HCT116 (cell line): ENCODE results near the gene BMERB1. TPM values are rescaled to one million over a fixed set of nuclear protein-coding genes. Genes with fewer than 3 reads are reported as not detected.

Experiments
- ATAC-seq: fragments of 200-7000 bp; cut with Tn5 transposase; 2 replicates; pipeline ENCODE4 v1.9.1; 2020; ENCODE audit warnings: mild to moderate bottlenecking, moderate library complexity
- BruUV-seq: library from RNA; stranded (reverse); fragments of 400-500 nt; replicated peaks from 2 replicates; lab custom pipeline; 2021; lab: Mats Ljungman, UMichigan
- CTCF ChIA-PET: fragments of 300-600 bp; sonication (Branson Sonifier 250); formaldehyde crosslinking; loops from one replicate; lab custom pipeline; 2021; ENCODE audit warnings: antibody characterized with exemption; lab: Charles Lee
- POLR2A ChIA-PET: fragments of 300-600, 350-600 bp; sonication (Branson Sonifier 250); formaldehyde crosslinking; loops from one replicate; lab custom pipeline; 2021; ENCODE audit warnings: antibody characterized with exemption; lab: Charles Lee
- RAD21 ChIA-PET, 2 experiments: fragments of 300-600 bp; sonication (Branson Sonifier 250); formaldehyde crosslinking; loops; one replicate each; lab custom pipeline; 2023; ENCODE audit warnings: low total read pairs in 2 of 2; ENCODE audit not compliant: uncharacterized antibody in 2 of 2, unreplicated experiment in 2 of 2, low non-redundant PET in 1 of 2; lab: Charles Lee
- DNase-seq: peaks from one replicate; pipeline ENCODE4 v3.0.0-alpha.2; 2010; ENCODE audit warnings: low read depth, low spot score
- H2AFZ ChIP-seq: fragments of 200-600 bp; shearing (Covaris generic), sonication (generic); 2 replicates; pipeline ENCODE4 v1.6.1; 2017; ENCODE audit warnings: low read depth, mixed run types, mixed read lengths, antibody characterized with exemption, low read length; ENCODE audit not compliant: poor library complexity, severe bottlenecking
- H3K27ac ChIP-seq: 2 replicates; pipeline ENCODE4 v1.5.1; 2012; ENCODE audit warnings: low read depth, low read length
- H3K27me3 ChIP-seq: fragments of 200-600 bp; sonication (generic); 2 replicates; pipeline ENCODE4 v1.6.1; 2016; ENCODE audit warnings: mixed run types, low read length, mixed read lengths; ENCODE audit not compliant: insufficient read depth
- H3K36me3 ChIP-seq, 2 experiments: fragments of 200-500 bp in 1 of 2; fragments of 200-600 bp in 1 of 2; sonication (Bioruptor generic) in 1 of 2; sonication (generic) in 1 of 2; 2 replicates each; pipeline versions ENCODE4 v1.5.1 to v1.6.1; 2014 to 2016; ENCODE audit warnings: low read length in 2 of 2, inconsistent platforms in 1 of 2, mixed read lengths in 1 of 2, mixed run types in 1 of 2; ENCODE audit not compliant: insufficient read depth in 2 of 2, control insufficient read depth in 1 of 2
- H3K4me1 ChIP-seq, 2 experiments: fragments of 200-600 bp in 1 of 2; sonication (generic) in 1 of 2; 2 replicates each; pipeline versions ENCODE4 v1.5.1 to v1.6.1; 2012 to 2017; ENCODE audit warnings: low read length in 2 of 2, inconsistent platforms in 1 of 2, mild to moderate bottlenecking in 1 of 2, mixed read lengths in 1 of 2, mixed run types in 1 of 2, moderate library complexity in 1 of 2; ENCODE audit not compliant: insufficient read depth in 2 of 2, control insufficient read depth in 1 of 2
- H3K4me2 ChIP-seq: fragments of 200-600 bp; sonication (generic); 2 replicates; pipeline ENCODE4 v1.6.1; 2017; ENCODE audit warnings: mixed run types, low read length, mixed read lengths
- H3K4me3 ChIP-seq, 2 experiments: fragments of 200-600 bp in 1 of 2; sonication (generic) in 1 of 2; replicated peaks in 1 of 2; 2 replicates each; pipeline ENCODE4 v1.5.1; 2011 to 2016; ENCODE audit warnings: low read length in 2 of 2, control low read depth in 1 of 2, low read depth in 1 of 2, mild to moderate bottlenecking in 1 of 2, mixed read lengths in 1 of 2, mixed run types in 1 of 2
- H3K79me2 ChIP-seq: fragments of 200-600 bp; sonication (generic); 2 replicates; pipeline ENCODE4 v1.6.1; 2017; ENCODE audit warnings: mild to moderate bottlenecking, mixed run types, low read length, moderate library complexity, mixed read lengths; ENCODE audit not compliant: insufficient read depth
- H3K9ac ChIP-seq: fragments of 200-600 bp; sonication (generic); 2 replicates; pipeline ENCODE4 v1.6.1; 2016; ENCODE audit warnings: low read length, mixed read lengths
- H3K9me2 ChIP-seq: fragments of 200-600 bp; sonication (generic), shearing (Covaris generic); 2 replicates; pipeline ENCODE4 v1.6.1; 2017; ENCODE audit warnings: mixed run types, mild to moderate bottlenecking, moderate library complexity; ENCODE audit not compliant: insufficient read depth
- H3K9me3 ChIP-seq, 2 experiments: fragments of 200-500 bp in 1 of 2; fragments of 200-600 bp in 1 of 2; sonication (Bioruptor generic) in 1 of 2; sonication (generic) in 1 of 2; 2 replicates each; pipeline ENCODE4 v1.6.1; 2014 to 2017; ENCODE audit warnings: low read length in 2 of 2, mixed read lengths in 2 of 2, inconsistent platforms in 1 of 2, low read depth in 1 of 2, mild to moderate bottlenecking in 1 of 2, mixed run types in 1 of 2, moderate library complexity in 1 of 2; ENCODE audit not compliant: control insufficient read depth in 1 of 2, insufficient read depth in 1 of 2
- H4K20me1 ChIP-seq: fragments of 200-600 bp; sonication (generic), shearing (Covaris generic); 2 replicates; pipeline ENCODE4 v1.6.1; 2017; ENCODE audit warnings: mixed run types, mild to moderate bottlenecking, moderate library complexity; ENCODE audit not compliant: insufficient read depth
- CBX3 ChIP-seq: IDR thresholded peaks from 2 replicates; pipeline ENCODE4 v1.6.1; 2012; ENCODE audit warnings: low read depth
- CEBPB ChIP-seq: IDR thresholded peaks from 2 replicates; pipeline ENCODE4 v1.6.1; 2012; ENCODE audit warnings: low read depth
- EGR1 ChIP-seq: IDR thresholded peaks from 2 replicates; pipeline ENCODE4 v1.6.1; 2012; ENCODE audit warnings: low read depth
- EZH2phosphoT487 ChIP-seq: fragments of 200-600 bp; IDR thresholded peaks from 2 replicates; pipeline ENCODE4 v1.6.1; 2018; ENCODE audit warnings: antibody characterized with exemption, borderline replicate concordance
- FOSL1 ChIP-seq: IDR thresholded peaks from 2 replicates; pipeline ENCODE4 v1.6.1; 2012; ENCODE audit warnings: low read depth
- JUND ChIP-seq: IDR thresholded peaks from 2 replicates; pipeline ENCODE4 v1.6.1; 2012
- POLR2AphosphoS5 ChIP-seq: IDR thresholded peaks from 2 replicates; pipeline ENCODE4 v1.6.1; 2011; ENCODE audit warnings: mild to moderate bottlenecking, low read depth, low read length, moderate library complexity
- RAD21 ChIP-seq: IDR thresholded peaks from 2 replicates; pipeline ENCODE4 v1.6.1; 2012; ENCODE audit warnings: low read depth, mild to moderate bottlenecking
- SIN3A ChIP-seq: IDR thresholded peaks from 2 replicates; pipeline ENCODE4 v1.6.1; 2012; ENCODE audit warnings: low read depth
- TCF7L2 ChIP-seq: IDR thresholded peaks from 2 replicates; pipeline ENCODE4 v1.7.0; 2011; ENCODE audit warnings: borderline replicate concordance, inconsistent platforms; ENCODE audit not compliant: insufficient read depth, insufficient read length; ENCODE audit errors: extremely low read depth
- YY1 ChIP-seq: IDR thresholded peaks from 2 replicates; pipeline ENCODE4 v1.6.1; 2011; ENCODE audit warnings: low read length, low read depth, moderate library complexity, mild to moderate bottlenecking; ENCODE audit not compliant: insufficient replicate concordance; ENCODE audit errors: extremely low read depth
- ZFX ChIP-seq: fragments of 450-650 bp; IDR thresholded peaks from 2 replicates; pipeline ENCODE4 v1.6.1; 2017
- intact Hi-C: fragments of 100-400 bp; cut with micrococcal nuclease; formaldehyde crosslinking; loops from 2 replicates; pipeline ENCODE4 v1.10.0; 2022
- total RNA-seq: library from RNA; stranded (reverse); gene quantifications from one replicate; pipeline ENCODE4 v1.2.1, GENCODE V29; 2021; ENCODE audit not compliant: unreplicated experiment
- TF ChIP-seq, protein P1 (sequence below), 3 experiments: fragments of 200-600 bp in 1 of 3; sonication (generic) in 1 of 3; IDR thresholded peaks in 2 of 3; conservative IDR thresholded peaks in 1 of 3; 2 replicates each; pipeline ENCODE4 v1.5.1; 2012 to 2017; ENCODE audit warnings: low read depth in 2 of 3, low read length in 2 of 3, antibody characterized with exemption in 1 of 3, borderline replicate concordance in 1 of 3, control low read depth in 1 of 3, mild to moderate bottlenecking in 1 of 3, mixed read lengths in 1 of 3, mixed run types in 1 of 3, moderate library complexity in 1 of 3; ENCODE audit not compliant: insufficient read depth in 1 of 3
- TF ChIP-seq, protein P2 (sequence below): IDR thresholded peaks from 2 replicates; pipeline ENCODE4 v1.6.1; 2012
- TF ChIP-seq, protein P3 (sequence below): IDR thresholded peaks from 2 replicates; pipeline ENCODE4 v1.6.1; 2011; ENCODE audit warnings: mild to moderate bottlenecking, low read length, moderate library complexity; ENCODE audit not compliant: insufficient replicate concordance; ENCODE audit errors: extremely low read depth

Gene BMERB1
- total RNA-seq, 1 experiment from 2014 or later = 43.6 TPM

DNA sequence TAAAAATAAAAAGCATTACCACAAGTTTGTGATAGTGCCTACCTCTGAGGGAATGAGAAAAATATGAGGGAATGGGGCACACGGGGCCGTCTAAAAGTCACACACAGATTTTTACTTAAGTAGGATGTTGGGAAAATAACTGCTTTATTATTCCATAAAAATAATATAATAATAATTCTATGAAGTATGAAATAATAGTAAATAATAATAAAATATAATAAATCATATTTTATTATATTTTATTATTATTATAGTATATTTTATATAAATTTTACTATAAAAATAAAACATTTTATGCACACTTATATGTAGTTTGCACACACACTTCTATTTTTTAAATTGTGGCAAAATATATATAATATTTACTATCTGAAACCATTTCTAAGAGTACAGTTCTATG lies 92.3 kb downstream of the BMERB1 start:
- H3K27me3 ChIP-seq = no peaks in the 10 kb centered on the region
- ChIA-PET POLR2A (no interaction called here), CTCF (no interaction called here), RAD21 (no interaction called here)
- no peak for ATAC-seq
- H4K20me1 ChIP-seq = no peaks in the 10 kb centered on the region
- H3K9me3 ChIP-seq = no peaks in the 10 kb centered on the region
- no peak overlapping the region for H3K4me2 ChIP-seq
- BruUV-seq = no TSS peak
- no peak overlapping the region for H2AFZ ChIP-seq
- no peaks in the 10 kb centered on the region for H3K9me2 ChIP-seq
- H3K27ac ChIP-seq = no peak overlapping the region
- no peak for DNase-seq
- no peaks in the 10 kb centered on the region for H3K36me3 ChIP-seq
- H3K79me2 ChIP-seq = no peaks in the 10 kb centered on the region
- intact Hi-C loops = no loop called here
- TF ChIP-seq EGR1 (no peak), CEBPB (no peak), SIN3A (no peak), JUND (no peak), RAD21 (no peak), FOSL1 (no peak), YY1 (no peak)
- TF ChIP-seq, protein P1, sequence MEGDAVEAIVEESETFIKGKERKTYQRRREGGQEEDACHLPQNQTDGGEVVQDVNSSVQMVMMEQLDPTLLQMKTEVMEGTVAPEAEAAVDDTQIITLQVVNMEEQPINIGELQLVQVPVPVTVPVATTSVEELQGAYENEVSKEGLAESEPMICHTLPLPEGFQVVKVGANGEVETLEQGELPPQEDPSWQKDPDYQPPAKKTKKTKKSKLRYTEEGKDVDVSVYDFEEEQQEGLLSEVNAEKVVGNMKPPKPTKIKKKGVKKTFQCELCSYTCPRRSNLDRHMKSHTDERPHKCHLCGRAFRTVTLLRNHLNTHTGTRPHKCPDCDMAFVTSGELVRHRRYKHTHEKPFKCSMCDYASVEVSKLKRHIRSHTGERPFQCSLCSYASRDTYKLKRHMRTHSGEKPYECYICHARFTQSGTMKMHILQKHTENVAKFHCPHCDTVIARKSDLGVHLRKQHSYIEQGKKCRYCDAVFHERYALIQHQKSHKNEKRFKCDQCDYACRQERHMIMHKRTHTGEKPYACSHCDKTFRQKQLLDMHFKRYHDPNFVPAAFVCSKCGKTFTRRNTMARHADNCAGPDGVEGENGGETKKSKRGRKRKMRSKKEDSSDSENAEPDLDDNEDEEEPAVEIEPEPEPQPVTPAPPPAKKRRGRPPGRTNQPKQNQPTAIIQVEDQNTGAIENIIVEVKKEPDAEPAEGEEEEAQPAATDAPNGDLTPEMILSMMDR (IDR thresholded peaks at IDR 0.05 in 2 of 3, conservative IDR thresholded peaks at IDR 0.05 in 1 of 3; ENCODE audit: borderline replicate concordance in 1 of 3, insufficient read depth in 1 of 3, low read depth in 2 of 3, low read length in 2 of 3) = no peak
- no peak overlapping the region for H3K4me3 ChIP-seq
- peaks cover 4 to 17% of the 10 kb centered on the region in 2 experiments for H3K4me1 ChIP-seq
- no peak overlapping the region for H3K9ac ChIP-seq

DNA sequence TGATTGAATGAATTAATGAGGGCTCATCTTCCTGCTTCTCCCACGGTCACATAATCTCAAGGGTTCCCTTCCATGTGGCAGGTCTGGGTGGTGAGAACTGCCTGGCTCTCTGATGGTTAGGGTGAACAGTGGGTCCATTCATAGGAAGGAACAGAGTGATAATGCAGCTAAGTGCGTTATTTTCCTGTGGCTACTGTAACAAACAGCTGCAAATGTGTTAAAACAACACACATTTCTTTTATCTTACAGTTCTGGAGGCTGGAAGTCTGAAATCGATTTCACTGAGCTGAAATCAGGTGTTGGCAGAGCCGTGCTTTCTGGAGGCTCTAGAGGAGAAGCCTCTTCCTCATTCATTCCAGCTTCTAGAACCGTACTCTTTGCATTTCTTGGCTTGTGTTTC lies 95.3 kb downstream of the BMERB1 start:
- H3K9me3 ChIP-seq = no peaks in the 10 kb centered on the region
- CTCF ChIA-PET = no interaction called here
- RAD21 ChIA-PET = no interaction called here
- no peaks in the 10 kb centered on the region for H3K79me2 ChIP-seq
- no peak overlapping the region for H3K4me3 ChIP-seq
- POLR2A ChIA-PET = no interaction called here
- BruUV-seq = no TSS peak
- H2AFZ ChIP-seq = no peak overlapping the region
- no peak overlapping the region for H3K27ac ChIP-seq
- no peak for ATAC-seq
- no peaks in the 10 kb centered on the region for H3K4me1 ChIP-seq
- H3K9me2 ChIP-seq = no peaks in the 10 kb centered on the region
- no peak overlapping the region for H3K4me2 ChIP-seq
- no peak for DNase-seq
- H4K20me1 ChIP-seq = no peaks in the 10 kb centered on the region
- no peaks in the 10 kb centered on the region for H3K36me3 ChIP-seq
- no peak overlapping the region for H3K9ac ChIP-seq
- no peaks in the 10 kb centered on the region for H3K27me3 ChIP-seq
- intact Hi-C loops = no loop called here
- TF ChIP-seq SIN3A (no peak), EGR1 (no peak), ZFX (no peak), EZH2phosphoT487 (no peak), CEBPB (no peak), CBX3 (no peak), POLR2AphosphoS5 (no peak), TCF7L2 (no peak)
- TF ChIP-seq, protein P2, sequence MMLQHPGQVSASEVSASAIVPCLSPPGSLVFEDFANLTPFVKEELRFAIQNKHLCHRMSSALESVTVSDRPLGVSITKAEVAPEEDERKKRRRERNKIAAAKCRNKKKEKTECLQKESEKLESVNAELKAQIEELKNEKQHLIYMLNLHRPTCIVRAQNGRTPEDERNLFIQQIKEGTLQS = no peak
- TF ChIP-seq, protein P3, sequence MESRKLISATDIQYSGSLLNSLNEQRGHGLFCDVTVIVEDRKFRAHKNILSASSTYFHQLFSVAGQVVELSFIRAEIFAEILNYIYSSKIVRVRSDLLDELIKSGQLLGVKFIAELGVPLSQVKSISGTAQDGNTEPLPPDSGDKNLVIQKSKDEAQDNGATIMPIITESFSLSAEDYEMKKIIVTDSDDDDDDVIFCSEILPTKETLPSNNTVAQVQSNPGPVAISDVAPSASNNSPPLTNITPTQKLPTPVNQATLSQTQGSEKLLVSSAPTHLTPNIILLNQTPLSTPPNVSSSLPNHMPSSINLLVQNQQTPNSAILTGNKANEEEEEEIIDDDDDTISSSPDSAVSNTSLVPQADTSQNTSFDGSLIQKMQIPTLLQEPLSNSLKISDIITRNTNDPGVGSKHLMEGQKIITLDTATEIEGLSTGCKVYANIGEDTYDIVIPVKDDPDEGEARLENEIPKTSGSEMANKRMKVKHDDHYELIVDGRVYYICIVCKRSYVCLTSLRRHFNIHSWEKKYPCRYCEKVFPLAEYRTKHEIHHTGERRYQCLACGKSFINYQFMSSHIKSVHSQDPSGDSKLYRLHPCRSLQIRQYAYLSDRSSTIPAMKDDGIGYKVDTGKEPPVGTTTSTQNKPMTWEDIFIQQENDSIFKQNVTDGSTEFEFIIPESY = no peak
